GM18519 (cell line): Measurements from ENCODE around the gene ACKR3.

Experiments used
- ATAC-seq: cut with Tn5 transposase; IDR thresholded peaks from one replicate; pipeline ENCODE4 v1.9.1; 2021; ENCODE audit warnings: mild to moderate bottlenecking, moderate library complexity; ENCODE audit not compliant: unreplicated experiment, low FRiP score

The ACKR3 gene

DNA sequence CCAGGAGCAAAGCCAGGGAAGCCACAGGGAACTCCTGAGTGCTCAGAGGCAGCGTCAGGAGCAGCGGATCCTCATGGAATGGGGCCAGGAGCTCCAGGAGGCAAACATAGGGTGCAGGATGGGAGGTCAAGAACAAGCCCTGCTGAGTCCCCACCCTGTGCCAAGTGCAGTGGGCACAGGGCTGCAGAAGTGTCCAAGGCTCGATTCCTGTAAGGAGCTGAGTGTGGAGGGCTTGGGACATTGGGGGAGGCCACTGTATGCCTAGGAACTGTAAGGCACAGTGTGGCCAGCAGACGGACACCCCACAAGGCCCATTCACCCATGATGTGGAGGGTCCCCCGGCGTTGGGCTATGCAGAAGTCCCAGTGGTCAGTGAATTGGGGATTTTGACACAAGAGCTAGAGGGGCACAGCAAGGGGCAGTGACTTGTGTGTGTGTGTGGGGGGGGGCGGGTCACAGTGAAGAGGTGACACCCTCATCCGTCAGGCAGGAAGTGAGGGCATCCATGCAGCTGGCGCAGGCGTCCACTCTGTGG lies 55.6 kb downstream of the ACKR3 start:
- no peak for ATAC-seq

DNA sequence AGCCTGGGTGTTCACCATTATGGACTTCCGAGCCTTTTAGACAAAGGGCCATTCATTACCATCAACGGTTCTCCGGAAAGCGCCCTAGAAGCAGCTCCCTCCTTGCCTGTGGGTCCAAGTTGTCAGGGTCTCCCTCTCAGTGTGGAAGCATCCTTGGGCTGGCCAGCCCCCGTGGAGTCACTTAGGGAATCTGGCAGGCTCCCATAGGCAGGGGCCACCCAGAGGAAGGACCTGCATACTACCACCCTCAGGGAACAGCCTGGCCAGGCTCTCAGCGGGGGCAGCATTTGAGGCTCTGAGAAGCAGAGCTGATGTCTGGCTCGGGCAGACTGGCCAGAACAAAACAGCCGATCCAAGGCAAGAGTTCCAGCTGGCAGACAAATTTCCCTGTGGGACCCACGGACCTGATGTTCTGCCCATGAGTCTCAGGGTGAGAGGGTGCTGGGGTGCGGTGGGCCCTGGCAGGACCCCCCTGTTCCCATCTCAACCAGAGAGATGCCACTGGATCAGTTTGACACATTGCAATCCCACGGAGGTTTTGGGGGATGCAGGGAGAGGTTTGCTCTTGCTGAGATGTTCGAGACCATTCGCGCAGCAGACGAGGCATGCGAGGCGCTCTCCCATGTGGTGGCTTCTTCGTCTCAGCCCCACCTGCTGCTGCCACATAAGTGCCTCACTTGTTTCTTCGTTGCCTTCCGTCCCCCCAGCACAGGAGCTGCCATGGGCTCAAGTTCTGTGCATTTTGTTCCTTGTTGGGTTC lies 56.9 kb downstream of the ACKR3 start:
- ATAC-seq, result no peak

DNA sequence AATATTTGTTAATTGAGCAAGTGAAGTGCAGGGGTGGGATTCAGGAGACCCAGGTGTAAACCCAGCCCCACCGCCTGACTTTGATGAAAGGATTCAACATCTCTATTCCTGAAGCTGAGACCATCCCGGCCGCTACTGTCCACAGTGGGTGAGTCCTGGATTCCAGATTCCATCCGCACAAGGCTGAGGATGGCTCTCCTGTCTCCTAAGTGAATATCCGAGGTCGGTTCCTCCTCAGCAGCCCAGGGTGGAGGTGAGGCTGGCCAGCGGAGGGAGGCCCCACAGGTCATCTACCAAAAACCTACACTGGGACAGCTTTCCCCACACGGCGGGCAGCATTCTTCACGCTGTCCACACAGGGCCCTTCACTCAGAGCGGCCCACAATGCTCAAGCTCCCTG lies 57.6 kb downstream of the ACKR3 start:
- no peak for ATAC-seq

DNA sequence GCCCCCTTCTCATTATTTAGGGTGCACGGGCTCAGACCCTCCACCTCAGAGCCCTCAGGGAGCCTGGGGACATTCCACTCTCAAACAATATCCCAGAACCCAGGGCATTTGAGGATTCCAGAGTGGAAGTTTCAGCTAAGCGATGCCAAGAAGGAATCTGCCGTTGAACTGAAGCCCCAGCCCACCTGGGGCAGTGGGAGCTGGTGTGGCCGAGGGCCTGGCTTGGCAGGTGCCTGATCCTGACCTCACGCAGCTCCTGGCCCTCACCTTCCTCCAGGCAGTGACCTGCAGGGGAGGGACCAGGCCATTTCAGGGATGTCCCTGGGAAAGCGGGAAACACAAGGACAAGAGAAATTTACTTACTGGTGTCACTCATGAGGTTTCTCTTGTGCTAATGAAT lies 58.2 kb downstream of the ACKR3 start:
- no peak for ATAC-seq

DNA sequence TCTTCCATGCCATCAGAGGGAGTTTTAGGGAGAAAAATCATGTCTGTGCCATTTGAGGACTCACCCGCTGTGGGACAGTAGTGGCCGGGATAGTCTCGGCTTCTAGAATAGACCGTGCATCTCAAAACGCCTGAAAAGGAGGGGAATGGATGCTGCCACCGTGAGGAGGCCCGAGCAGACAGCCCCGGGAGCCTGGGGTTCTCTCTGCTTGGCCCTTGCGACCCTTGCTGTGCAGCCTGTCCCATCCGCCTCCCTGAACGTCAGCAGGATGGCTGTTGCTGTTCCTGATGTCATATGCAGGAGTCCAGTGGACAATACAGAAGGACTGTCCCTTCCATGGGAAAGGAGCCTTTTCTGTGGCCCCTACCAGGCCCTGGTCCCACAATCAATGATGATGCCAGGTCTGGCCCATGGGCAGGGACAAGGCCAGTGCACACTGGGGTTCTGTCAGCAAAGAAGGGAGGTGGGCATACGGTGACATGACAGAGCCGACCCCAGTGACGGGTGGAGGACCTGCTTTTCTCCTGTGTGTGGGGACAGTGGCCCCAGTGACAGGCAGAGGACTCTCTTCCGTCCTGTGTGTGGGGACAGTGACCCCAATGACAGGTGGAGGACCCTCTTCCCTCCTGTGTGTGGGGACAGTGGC lies 58.8 kb downstream of the ACKR3 start:
- ATAC-seq, result no peak

DNA sequence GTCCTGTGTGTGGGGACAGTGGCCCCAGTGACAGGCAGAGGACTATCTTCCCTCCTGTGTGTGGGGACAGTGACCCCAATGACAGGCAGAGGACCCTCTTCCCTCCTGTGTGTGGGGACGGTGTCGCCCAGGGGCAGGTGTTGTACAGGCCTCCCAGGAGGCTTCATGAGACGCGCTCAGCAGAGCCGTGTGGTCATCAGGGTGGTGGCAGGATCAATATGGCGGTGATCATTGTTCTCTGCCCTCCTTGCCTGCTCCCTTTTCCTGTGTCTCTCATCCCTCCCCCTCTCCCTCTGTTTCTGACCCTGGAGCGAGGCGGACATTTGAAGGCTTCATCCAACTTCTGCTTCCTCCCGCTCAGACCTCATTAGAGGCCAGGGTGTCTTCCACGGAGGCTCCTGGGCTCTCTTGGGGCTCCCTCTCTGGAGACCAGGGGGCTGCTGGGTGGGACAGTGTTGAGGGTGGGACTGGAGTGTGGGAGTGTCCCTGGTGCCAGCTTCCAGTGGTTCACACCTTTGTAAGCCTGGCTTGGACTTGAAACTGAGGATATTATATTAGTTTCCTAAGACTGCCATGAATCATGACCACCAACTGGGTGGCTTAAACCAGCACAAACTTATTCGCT lies 59.5 kb downstream of the ACKR3 start:
- ATAC-seq, result no peak

DNA sequence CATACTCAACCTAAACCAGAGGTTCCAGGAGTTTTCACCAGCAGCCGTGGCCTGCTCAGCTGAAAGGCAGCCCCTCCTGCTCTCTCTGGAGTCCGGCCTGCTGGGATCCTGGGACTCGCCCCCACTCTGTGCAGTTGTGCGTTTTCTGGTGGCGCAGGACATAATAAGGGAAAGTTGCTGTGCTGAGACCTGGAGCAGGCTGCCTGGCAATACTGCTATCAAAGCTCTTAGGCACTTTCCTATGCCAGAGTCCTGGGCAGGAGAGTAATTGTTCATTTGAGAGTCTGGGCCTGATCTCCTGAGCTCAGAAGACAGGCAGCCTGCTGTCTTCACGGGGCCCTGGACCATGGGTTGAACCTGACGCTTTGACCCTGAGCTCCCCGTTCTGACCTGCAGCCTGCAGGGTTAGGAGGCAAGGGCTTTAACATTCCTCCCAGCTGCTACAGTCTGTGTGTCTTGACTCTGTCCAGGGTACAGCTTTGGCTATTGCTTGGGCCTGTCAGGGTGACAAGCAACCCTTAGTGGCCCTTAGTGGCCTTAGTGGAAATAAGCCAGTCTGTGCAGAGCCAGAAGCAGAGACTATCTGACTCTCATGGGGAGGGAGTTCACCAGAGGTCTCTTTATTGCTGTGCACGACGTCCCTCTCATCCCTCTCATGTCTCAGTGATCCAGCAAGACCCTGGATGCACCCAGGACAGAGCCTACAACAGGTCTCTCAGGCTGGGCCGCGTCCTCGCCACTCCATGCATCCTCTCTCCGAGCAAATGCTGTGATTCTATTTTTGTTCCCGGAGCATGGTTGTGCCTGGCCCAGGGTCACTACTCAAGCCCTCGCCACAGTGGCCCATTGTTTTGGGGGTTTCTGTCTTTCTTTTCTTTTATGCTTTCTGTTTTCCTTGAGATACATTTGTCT lies 60.6 kb downstream of the ACKR3 start:
- ATAC-seq, result no peak

DNA sequence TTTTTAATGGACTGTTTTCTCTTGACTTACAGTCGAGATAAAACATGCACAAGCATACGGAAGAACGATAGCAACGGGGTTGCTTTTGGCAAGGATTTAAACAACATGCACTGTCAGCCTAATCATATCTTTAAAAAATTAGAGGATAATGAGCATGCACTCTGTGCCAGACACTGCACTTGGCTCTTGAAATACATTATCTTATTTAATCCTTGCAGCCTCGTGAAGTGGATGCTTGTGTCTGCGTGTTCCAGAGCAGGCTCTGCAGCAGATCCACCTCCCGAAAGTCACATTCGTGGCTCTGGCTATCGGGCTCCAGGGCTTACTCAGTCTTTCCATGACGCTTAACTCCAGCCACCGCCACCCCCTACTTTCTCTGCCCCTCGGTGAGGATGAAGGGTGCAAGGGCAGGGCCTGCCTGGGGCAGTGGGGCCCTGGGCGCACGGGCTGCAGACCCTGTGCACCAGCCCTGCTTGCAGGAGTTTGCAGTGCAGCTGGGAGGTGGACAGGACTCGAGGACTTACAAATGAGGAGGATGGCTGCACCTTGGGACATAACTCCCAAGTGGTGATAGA lies 61.7 kb downstream of the ACKR3 start:
- ATAC-seq, result no peak

DNA sequence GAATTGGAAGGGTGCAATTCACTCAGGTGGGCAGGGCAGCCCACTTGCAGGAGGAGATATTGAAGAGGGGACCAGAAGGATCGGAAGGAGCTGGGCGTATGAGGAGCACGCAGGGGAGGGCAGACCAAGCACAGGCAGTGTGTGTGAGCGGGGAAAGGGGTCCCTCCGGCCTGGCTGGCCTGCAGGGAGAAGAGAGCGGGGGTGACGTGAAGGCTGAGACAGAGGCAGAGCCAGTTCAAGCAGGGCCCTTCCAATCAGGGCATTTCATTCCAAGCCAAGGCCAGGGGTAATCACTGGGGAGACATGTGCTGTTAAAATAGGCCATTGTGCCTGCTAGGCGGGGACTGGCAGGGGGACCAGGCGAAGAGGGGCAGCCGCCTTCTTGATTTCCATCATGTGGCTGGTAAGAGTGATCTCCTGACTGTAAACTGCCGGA lies 62.2 kb downstream of the ACKR3 start:
- ATAC-seq, result no peak
